ENCODE measurements around the gene TFF2.

Gene TFF2

GRCh38 chr21:42296501-42296900 is 54.3 kb downstream of the TFF2 start:
- H3K36me3 ChIP-seq (ENCODE audit: insufficient read depth, low read depth, low read length), result no peaks in the 10 kb centered on the region
- H3K4me3 ChIP-seq (ENCODE audit: low read length), result no peak overlapping the region
- H3K4me1 ChIP-seq (ENCODE audit: insufficient read depth, low read length), result no peaks in the 10 kb centered on the region
- H3K9me3 ChIP-seq (ENCODE audit: insufficient read depth, low read depth, low read length), result no peaks in the 10 kb centered on the region
- no peak overlapping the region for H3K27ac ChIP-seq (ENCODE audit: low read length)
- no peaks in the 10 kb centered on the region for H3K27me3 ChIP-seq (ENCODE audit: insufficient read depth, low read length)
- H3K9ac ChIP-seq (ENCODE audit: low read depth, low read length), result no peak overlapping the region

Measured in iPS-20b (cell line).